CD14-positive monocyte (primary cell): Measurements from ENCODE around the gene HTR1D. TPM values are rescaled to one million over a fixed set of nuclear protein-coding genes. Genes with fewer than 3 reads are reported as not detected.

Experiments used
- DNase-seq, 3 donors: peaks; one replicate each; pipeline ENCODE4 v3.0.0-alpha.2; 2011 to 2022
- H2AFZ ChIP-seq: 2 replicates; pipeline ENCODE4 v1.6.0; 2012; ENCODE audit warnings: mild to moderate bottlenecking, low read depth, low read length, inconsistent platforms; ENCODE audit not compliant: insufficient read depth, poor library complexity, severe bottlenecking
- H3K27ac ChIP-seq, 2 donors: 1 replicate in 1 of 2; 2 replicates in 1 of 2; pipeline ENCODE4 v1.5.1; 2012 to 2013; ENCODE audit warnings: low read length in 2 of 2, control low read depth in 1 of 2, inconsistent platforms in 1 of 2, low read depth in 1 of 2, mild to moderate bottlenecking in 1 of 2
- H3K27me3 ChIP-seq, 2 donors: one replicate each; pipeline versions ENCODE4 v1.6.0 to v1.6.1; 2011 to 2013; ENCODE audit warnings: low read length in 2 of 2; ENCODE audit not compliant: control insufficient read depth in 2 of 2, insufficient read depth in 2 of 2
- H3K36me3 ChIP-seq, 2 donors: replicated peaks in 1 of 2; 1 replicate in 1 of 2; 2 replicates in 1 of 2; pipeline versions ENCODE4 v1.5.1 to v1.6.1; 2012 to 2013; ENCODE audit warnings: low read length in 2 of 2, control low read depth in 1 of 2, inconsistent platforms in 1 of 2, mild to moderate bottlenecking in 1 of 2; ENCODE audit not compliant: insufficient read depth in 2 of 2, control insufficient read depth in 1 of 2
- H3K4me1 ChIP-seq, 2 donors: 1 replicate in 1 of 2; 2 replicates in 1 of 2; pipeline versions ENCODE4 v1.5.1 to v1.6.1; 2012 to 2013; ENCODE audit warnings: low read length in 2 of 2, control low read depth in 1 of 2, inconsistent platforms in 1 of 2, mild to moderate bottlenecking in 1 of 2, moderate library complexity in 1 of 2; ENCODE audit not compliant: insufficient read depth in 2 of 2, control insufficient read depth in 1 of 2
- H3K4me2 ChIP-seq: replicated peaks from 2 replicates; pipeline ENCODE3; 2012; ENCODE audit warnings: low read length, moderate library complexity, mild to moderate bottlenecking; ENCODE audit not compliant: poor library complexity, severe bottlenecking; ENCODE audit errors: extremely low read depth
- H3K4me3 ChIP-seq, 3 experiments: fragments of 200-600 bp in 1 of 3; sonication (generic) in 1 of 3; replicated peaks in 1 of 3; 1 replicate in 2 of 3; 2 replicates in 1 of 3; pipeline ENCODE4 v1.5.1; 2011 to 2013; ENCODE audit warnings: low read length in 3 of 3, mild to moderate bottlenecking in 3 of 3, control low read depth in 2 of 3, low read depth in 2 of 3, inconsistent platforms in 1 of 3, moderate library complexity in 1 of 3
- H3K79me2 ChIP-seq: 2 replicates; pipeline ENCODE4 v1.6.0; 2012; ENCODE audit warnings: mild to moderate bottlenecking, control low read depth, inconsistent platforms, low read length, moderate library complexity; ENCODE audit not compliant: insufficient read depth
- H3K9ac ChIP-seq: 2 replicates; pipeline ENCODE4 v1.6.0; 2017; ENCODE audit warnings: low read length, mild to moderate bottlenecking; ENCODE audit not compliant: insufficient read depth, poor library complexity, severe bottlenecking
- H3K9me3 ChIP-seq, 2 donors: replicated peaks in 1 of 2; 1 replicate in 1 of 2; 2 replicates in 1 of 2; pipeline versions ENCODE4 v1.5.1 to v1.6.1; 2012 to 2013; ENCODE audit warnings: low read length in 2 of 2, control low read depth in 1 of 2; ENCODE audit not compliant: control insufficient read depth in 1 of 2, insufficient read depth in 1 of 2
- H4K20me1 ChIP-seq: 2 replicates; pipeline ENCODE4 v1.6.0; 2012; ENCODE audit warnings: mild to moderate bottlenecking, low read length, control low read depth, moderate library complexity; ENCODE audit not compliant: insufficient read depth
- H3K27ac Mint-ChIP-seq, 7 donors: one replicate each; pipeline ENCODE4 v1.8.0; 2020; ENCODE audit warnings: mild to moderate bottlenecking in 7 of 7, mixed read lengths in 7 of 7, moderate library complexity in 6 of 7, inconsistent platforms in 2 of 7
- H3K27me3 Mint-ChIP-seq, 3 donors: one replicate each; pipeline ENCODE4 v1.8.0; 2021 to 2022; ENCODE audit warnings: low read depth in 3 of 3, mild to moderate bottlenecking in 3 of 3, mixed read lengths in 3 of 3, moderate library complexity in 3 of 3, inconsistent platforms in 1 of 3
- H3K36me3 Mint-ChIP-seq, 2 donors: one replicate each; pipeline ENCODE4 v1.8.0; 2020; ENCODE audit warnings: mixed read lengths in 2 of 2, inconsistent platforms in 1 of 2, mild to moderate bottlenecking in 1 of 2
- H3K4me1 Mint-ChIP-seq: one replicate; pipeline ENCODE4 v1.8.0; 2020; ENCODE audit warnings: mild to moderate bottlenecking, mixed read lengths
- H3K4me3 Mint-ChIP-seq, 2 donors: one replicate each; pipeline ENCODE4 v1.8.0; 2020; ENCODE audit warnings: mild to moderate bottlenecking in 2 of 2, mixed read lengths in 2 of 2, moderate library complexity in 1 of 2
- H3K9me3 Mint-ChIP-seq, 7 donors: one replicate each; pipeline ENCODE4 v1.8.0; 2020 to 2022; ENCODE audit warnings: mixed read lengths in 7 of 7, mild to moderate bottlenecking in 6 of 7, moderate library complexity in 6 of 7, inconsistent platforms in 2 of 7
- WGBS: methylation state at CpG from one replicate; pipeline ENCODE4 v1.1.5; 2013; ENCODE audit warnings: missing lambda C conversion rate; ENCODE audit not compliant: insufficient coverage; 5-methylcytosine and 5-hydroxymethylcytosine counted together
- intact Hi-C, 2 donors: fragments of 100-400 bp; cut with micrococcal nuclease; formaldehyde crosslinking; loops; one replicate each; pipeline versions ENCODE4 v1.15.0 to v1.15.1; 2023
- polyA plus RNA-seq, 3 donors: library from polyadenylated mRNA; depleted of rRNA in 1 of 3; unstranded in 2 of 3; stranded (reverse) in 1 of 3; fragments of 300-500 nt in 2 of 3; fragments of >200 nt in 1 of 3; fragmentation: Illumina TruSeq in 2 of 3; gene quantifications; 1 replicate in 2 of 3; 2 replicates in 1 of 3; pipeline ENCODE4 v1.2.3, GENCODE V29; 2012 to 2021
- TF ChIP-seq, protein P1 (sequence below): fragments of 200-600 bp; IDR thresholded peaks from one replicate; pipeline ENCODE4 v1.8.0; 2022; ENCODE audit warnings: antibody characterized with exemption, mild to moderate bottlenecking

Gene HTR1D
- polyA plus RNA-seq, 3 donors = not detected

DNA sequence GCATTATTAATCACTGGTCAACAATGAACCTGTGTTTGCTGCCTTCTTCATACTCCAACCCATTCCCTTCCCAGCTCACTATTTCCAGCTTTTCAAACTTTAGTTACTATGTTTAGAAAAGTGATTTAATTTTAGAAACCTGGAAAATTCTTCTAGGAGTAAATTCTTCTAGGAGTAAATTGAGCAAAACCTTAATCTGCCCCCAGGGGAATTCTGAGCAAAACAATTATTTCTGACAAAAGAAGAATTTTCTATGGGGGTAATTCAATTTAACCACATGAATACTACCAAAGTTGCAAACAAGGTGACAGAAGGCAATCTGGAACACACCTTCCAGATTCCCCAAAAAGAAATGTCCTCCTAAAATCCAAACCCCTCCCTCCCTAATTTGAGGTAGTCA lies 50.4 kb downstream of the HTR1D start:
- Histone ChIP-seq H3K4me3 (peak overlapping the region in 1 of 3 experiments; percentile 92), H2AFZ (no peak overlapping the region), H3K27me3 (peaks cover 0 to 8% of the 10 kb centered on the region in 2 donors), H4K20me1 (peaks cover 55% of the 10 kb centered on the region), H3K4me2 (peak overlapping the region; percentile 77), H3K9me3 (no peaks in the 10 kb centered on the region), H3K4me1 (peaks cover 25 to 29% of the 10 kb centered on the region in 2 donors), H3K9ac (peak overlapping the region; percentile 64), H3K36me3 (no peaks in the 10 kb centered on the region), H3K27ac (no peak overlapping the region), H3K79me2 (peaks cover 58% of the 10 kb centered on the region)
- TF ChIP-seq, protein P1, sequence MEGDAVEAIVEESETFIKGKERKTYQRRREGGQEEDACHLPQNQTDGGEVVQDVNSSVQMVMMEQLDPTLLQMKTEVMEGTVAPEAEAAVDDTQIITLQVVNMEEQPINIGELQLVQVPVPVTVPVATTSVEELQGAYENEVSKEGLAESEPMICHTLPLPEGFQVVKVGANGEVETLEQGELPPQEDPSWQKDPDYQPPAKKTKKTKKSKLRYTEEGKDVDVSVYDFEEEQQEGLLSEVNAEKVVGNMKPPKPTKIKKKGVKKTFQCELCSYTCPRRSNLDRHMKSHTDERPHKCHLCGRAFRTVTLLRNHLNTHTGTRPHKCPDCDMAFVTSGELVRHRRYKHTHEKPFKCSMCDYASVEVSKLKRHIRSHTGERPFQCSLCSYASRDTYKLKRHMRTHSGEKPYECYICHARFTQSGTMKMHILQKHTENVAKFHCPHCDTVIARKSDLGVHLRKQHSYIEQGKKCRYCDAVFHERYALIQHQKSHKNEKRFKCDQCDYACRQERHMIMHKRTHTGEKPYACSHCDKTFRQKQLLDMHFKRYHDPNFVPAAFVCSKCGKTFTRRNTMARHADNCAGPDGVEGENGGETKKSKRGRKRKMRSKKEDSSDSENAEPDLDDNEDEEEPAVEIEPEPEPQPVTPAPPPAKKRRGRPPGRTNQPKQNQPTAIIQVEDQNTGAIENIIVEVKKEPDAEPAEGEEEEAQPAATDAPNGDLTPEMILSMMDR = no peak
- Mint-ChIP-seq H3K4me3 (peak overlapping the region; percentile 84 to 89), H3K27ac (no peak overlapping the region), H3K27me3 (peaks cover 4 to 16% (median 9%) of the 10 kb centered on the region in 3 donors), H3K9me3 (peaks cover 0 to 1% (median 0%) of the 10 kb centered on the region in 7 donors), H3K36me3 (no peaks in the 10 kb centered on the region), H3K4me1 (peaks cover 35% of the 10 kb centered on the region)
- no peak for DNase-seq
- intact Hi-C loops = loop anchor here in 1 of 2 donors (5.0 kb wide), 1 partner anchor 60 kb away; no protein-coding TSS in a partner anchor

DNA sequence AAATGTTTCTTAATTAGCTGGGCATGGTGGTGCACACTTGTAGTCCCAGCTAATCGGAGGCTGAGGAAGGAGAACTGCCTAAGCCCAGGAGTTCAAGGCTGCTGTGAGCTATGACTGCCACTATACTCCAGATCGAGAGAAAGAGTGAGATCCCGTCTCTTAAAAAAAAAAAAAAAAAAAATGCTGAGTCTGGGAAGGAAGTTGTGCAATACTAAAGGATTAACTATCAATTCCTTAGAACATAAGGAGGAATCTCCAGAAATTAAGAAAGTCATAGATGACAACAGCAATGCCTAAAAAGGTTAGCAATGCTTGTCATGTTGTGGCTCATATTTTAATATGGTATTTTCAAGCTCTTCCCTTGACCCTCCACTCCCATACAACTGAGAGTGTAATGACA lies 53.9 kb downstream of the HTR1D start:
- H3K9me3 Mint-ChIP-seq = peaks cover 0 to 1% (median 0%) of the 10 kb centered on the region in 7 donors
- H3K9me3 ChIP-seq = no peaks in the 10 kb centered on the region
- H4K20me1 ChIP-seq = peaks cover 83% of the 10 kb centered on the region
- H3K79me2 ChIP-seq = peaks cover 85% of the 10 kb centered on the region
- H3K36me3 ChIP-seq = no peaks in the 10 kb centered on the region
- intact Hi-C loops = no loop called here
- H3K4me1 Mint-ChIP-seq = peaks cover 21% of the 10 kb centered on the region
- TF ChIP-seq, protein P1 = no peak
- H3K4me1 ChIP-seq = peaks cover 12 to 15% of the 10 kb centered on the region in 2 donors
- H2AFZ ChIP-seq = no peak overlapping the region
- H3K27ac Mint-ChIP-seq = no peak overlapping the region
- H3K27ac ChIP-seq = no peak overlapping the region
- no CpG with 5 or more reads among the region's 3 CpGs for WGBS
- H3K4me3 ChIP-seq = no peak overlapping the region
- H3K9ac ChIP-seq = no peak overlapping the region
- DNase-seq = no peak
- H3K36me3 Mint-ChIP-seq = no peaks in the 10 kb centered on the region
- peaks cover 0 to 8% of the 10 kb centered on the region in 2 donors for H3K27me3 ChIP-seq
- H3K27me3 Mint-ChIP-seq = peaks cover 4 to 16% (median 8%) of the 10 kb centered on the region in 3 donors
- no peak overlapping the region for H3K4me3 Mint-ChIP-seq
- no peak overlapping the region for H3K4me2 ChIP-seq
